Skin epidermis (tissue), 12 donors: ENCODE measurements around the gene ENTHD1.

ENCODE experiments used
- H3K27ac ChIP-seq, 21 experiments: fragments of 200-600 bp; sonication (generic) in 11 of 21; one replicate each; pipeline ENCODE4 v1.5.0; 2020; ENCODE audit warnings: mild to moderate bottlenecking in 3 of 21, inconsistent platforms in 2 of 21, moderate library complexity in 2 of 21
- H3K4me3 ChIP-seq, 7 experiments: fragments of 200-600 bp; sonication (generic) in 2 of 7; one replicate each; pipeline ENCODE4 v1.5.0; 2020; ENCODE audit warnings: inconsistent platforms in 2 of 7, mild to moderate bottlenecking in 2 of 7, moderate library complexity in 1 of 7

ENTHD1 gene

DNA sequence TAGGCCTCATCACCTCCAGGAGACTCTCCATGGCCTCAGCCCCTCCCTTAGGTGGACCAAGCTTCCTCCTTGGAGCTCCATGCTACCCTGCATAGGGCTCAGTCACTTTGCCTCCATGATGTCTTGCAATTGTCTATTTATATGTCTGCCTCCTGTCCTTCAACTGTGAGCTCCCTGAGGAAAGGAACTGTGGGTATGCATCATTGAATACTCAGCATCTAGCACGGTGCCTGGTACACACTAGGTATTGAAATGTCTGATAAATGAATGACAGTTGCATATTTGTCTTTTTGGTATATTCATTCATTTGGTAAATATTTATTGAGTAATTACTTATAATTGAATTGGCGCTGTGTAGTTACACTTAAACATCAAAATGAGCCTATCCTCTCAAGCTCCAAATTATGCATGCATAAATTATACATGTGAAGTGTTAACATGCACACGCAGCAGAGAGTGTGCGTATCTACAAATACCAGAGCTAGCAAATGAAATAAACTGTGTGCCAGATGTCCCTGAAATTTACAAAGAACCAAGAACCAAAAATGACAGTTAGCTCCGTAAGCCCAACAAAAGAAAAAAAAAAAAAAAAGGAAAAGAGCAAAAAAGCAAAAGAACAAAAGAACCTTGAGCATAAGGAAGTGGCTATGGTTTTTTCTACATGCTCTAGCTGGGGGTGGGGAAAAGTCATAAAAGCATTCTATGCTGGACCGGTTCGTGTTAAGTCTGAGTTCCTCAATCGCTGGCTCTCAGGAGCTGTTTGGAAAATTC, 32.5 kb upstream of the ENTHD1 start:
- Histone ChIP-seq H3K4me3 (peak overlapping the region in 1 of 7 experiments; percentile 9), H3K27ac (peak overlapping the region in 5 of 21 experiments; percentile 12 to 75 (median 35))

DNA sequence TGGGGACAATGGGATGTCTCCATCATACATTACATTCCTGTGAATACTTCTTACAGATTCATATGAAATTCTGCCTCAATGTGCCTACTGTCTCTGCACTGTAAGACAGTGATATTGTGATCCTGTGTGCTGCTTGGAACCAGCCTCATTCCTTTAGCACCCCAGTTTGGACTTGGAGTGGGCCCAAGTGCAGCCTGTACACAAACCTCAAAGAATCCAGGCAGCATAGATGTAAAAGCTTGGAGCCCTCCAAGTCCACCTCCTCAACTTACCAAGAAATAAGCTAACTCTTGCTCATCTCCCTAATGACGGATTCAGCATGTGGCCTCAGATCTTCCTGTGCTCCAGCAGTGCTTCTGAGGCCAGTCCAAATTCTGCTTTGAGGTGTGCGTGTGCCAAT, 31.7 kb upstream of the ENTHD1 start:
- peak overlapping the region in 3 of 21 experiments; percentile 5 to 75 (median 43) for H3K27ac ChIP-seq
- no peak overlapping the region for H3K4me3 ChIP-seq

- H3K27ac ChIP-seq = peak overlapping the region in 1 of 21 experiments; percentile 75
- H3K4me3 ChIP-seq = no peak overlapping the region
Measured at GRCh38 chr22:39924286-39924685, 30.7 kb upstream of the ENTHD1 start.

GRCh38 chr22:39923696-39924095, 30.1 kb upstream of the ENTHD1 start:
- no peak overlapping the region for H3K4me3 ChIP-seq
- H3K27ac ChIP-seq = no peak overlapping the region

- Histone ChIP-seq H3K27ac (peak overlapping the region in 2 of 21 experiments; percentile 52 to 74), H3K4me3 (no peak overlapping the region)
Measured at GRCh38 chr22:39920134-39920743, 26.7 kb upstream of the ENTHD1 start.

DNA sequence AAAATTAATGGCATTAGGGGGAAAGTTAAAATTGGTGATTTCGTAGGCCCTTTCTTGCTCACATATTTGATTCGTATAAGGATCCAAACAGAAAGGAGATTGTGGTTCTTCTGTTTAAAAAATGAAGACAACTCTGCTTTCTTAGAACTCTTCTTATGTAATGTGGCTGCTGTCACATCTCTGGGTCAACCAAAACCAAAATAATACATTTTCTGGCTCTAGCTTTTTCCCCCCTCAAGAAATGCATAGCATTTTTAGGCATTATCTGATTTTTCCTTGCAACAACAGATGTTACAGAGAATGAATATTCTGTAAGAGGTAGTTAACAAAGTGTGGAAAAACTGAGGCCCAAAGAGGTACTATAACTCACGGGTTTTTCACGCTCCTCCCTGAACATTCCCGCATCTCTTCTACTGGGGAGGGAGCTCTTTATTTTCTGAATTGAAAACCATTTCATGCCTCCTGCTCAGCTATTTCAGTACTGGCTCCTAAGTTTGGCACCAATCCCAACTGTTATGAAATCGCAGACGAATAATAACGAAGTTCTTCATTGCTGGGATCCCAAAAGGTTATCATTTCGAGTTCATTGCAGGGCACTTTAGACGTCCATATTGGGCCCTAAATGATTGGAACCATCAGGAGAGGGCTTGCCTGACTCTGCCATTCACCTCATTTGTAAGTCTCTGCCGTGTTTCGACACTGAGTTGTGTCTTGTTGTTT, 24.4 kb upstream of the ENTHD1 start:
- Histone ChIP-seq H3K27ac (peak overlapping the region in 7 of 21 experiments; percentile 2 to 72 (median 10)), H3K4me3 (no peak overlapping the region)

DNA sequence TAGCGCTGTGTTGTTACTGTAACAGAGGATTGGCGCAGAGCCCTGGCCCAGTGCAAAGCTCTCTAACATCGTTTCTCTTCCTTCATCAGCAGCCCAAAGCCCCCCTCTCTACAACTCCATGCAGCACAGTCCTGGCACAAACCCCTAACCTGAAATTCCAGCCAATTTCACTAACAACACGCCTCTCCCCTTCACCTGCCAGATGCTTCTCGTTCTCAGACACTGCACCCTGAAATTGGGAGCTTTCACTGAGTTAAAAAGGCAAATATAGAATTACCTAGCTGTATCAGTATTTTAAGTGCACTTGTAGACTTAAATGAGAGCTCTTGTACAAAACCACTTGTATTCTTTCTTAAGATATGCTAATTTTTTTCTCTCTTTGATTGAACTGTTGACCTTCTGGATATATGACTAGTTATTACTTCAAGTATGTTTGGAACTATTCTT, 23.7 kb upstream of the ENTHD1 start:
- Histone ChIP-seq H3K4me3 (no peak overlapping the region), H3K27ac (peak overlapping the region in 4 of 21 experiments; percentile 8 to 72 (median 21))

DNA sequence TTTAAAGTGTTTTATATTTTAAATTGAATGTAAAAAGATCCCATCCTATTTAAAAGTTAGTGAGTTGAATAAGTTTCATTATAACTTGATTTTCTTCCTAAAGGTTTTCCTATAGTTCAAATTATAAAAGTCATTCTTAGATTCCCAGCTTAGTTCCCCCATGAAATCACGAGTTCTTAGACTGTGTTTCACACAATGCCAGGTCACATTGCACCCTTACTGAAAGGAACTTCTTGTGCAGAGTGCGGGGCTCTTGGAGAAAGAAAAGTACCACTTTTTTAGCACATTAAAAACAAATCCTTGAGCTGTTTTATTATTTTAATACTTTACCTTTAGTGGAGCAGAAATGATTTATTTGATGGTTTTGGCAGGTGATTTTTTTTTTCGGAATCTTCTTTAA, 22.9 kb upstream of the ENTHD1 start:
- H3K4me3 ChIP-seq = no peak overlapping the region
- peak overlapping the region in 3 of 21 experiments; percentile 14 to 72 (median 30) for H3K27ac ChIP-seq

DNA sequence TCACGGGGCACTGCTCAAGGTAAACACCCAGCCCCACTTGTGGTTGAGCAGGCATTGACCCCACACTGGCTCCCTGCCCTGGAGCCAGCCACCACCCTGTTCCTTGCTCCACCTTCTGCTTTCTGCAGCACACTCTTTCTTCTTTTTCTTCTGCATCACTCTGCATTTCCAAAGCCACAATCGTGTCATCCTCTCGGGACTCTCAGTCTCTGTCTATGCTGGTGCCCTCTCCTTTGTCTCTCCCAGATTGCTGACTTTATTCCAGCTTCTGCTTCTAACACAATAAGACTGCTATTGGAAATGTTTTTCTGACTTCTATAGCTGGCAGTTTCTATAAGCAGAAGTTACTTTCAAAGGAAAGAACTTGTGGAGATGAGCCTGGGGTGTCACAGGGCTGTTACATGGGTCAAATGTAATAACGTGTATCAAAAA, 21.8 kb upstream of the ENTHD1 start:
- Histone ChIP-seq H3K4me3 (no peak overlapping the region), H3K27ac (peak overlapping the region in 3 of 21 experiments; percentile 30 to 72 (median 39))

- Histone ChIP-seq H3K4me3 (no peak overlapping the region), H3K27ac (peak overlapping the region in 2 of 21 experiments; percentile 27 to 72)
Measured at GRCh38 chr22:39914584-39914983, 21.0 kb upstream of the ENTHD1 start.

- peak overlapping the region in 2 of 21 experiments; percentile 16 to 72 for H3K27ac ChIP-seq
Measured at GRCh38 chr22:39913886-39914285, 20.3 kb upstream of the ENTHD1 start.

GRCh38 chr22:39913321-39913720, 19.8 kb upstream of the ENTHD1 start:
- Histone ChIP-seq H3K4me3 (no peak overlapping the region), H3K27ac (peak overlapping the region in 2 of 21 experiments; percentile 16 to 72)

More at GRCh38 chr22:39913886-39914285, 20.3 kb upstream of the ENTHD1 start:
- H3K4me3 ChIP-seq = no peak overlapping the region

- Histone ChIP-seq H3K4me3 (no peak overlapping the region), H3K27ac (peak overlapping the region in 4 of 21 experiments; percentile 13 to 72 (median 34))
Measured at GRCh38 chr22:39910876-39911613, 17.5 kb upstream of the ENTHD1 start.

DNA sequence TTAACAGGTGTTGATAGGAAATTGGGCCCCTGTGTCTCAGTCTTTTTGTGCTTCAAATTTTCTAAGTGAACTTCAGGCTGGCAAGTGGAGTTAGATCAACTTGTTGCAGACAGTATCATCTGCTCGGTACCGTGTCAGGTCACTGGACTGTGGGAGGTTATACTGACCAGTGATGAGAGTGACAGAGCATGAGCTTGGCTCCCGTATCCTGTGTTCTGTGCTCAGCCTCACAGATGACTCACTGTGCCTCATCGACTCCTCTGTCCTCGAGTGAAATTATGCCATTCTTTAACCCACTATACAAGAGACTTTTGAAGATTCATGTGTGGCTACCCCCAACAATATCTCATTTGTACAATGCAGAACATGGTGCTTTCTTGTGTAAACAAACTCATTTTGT, 15.2 kb upstream of the ENTHD1 start:
- Histone ChIP-seq H3K4me3 (no peak overlapping the region), H3K27ac (peak overlapping the region in 4 of 21 experiments; percentile 24 to 89 (median 50))

- H3K27ac ChIP-seq = peak overlapping the region in 8 of 21 experiments; percentile 3 to 89 (median 35)
- peak overlapping the region in 2 of 7 experiments; percentile 7 to 9 for H3K4me3 ChIP-seq
Measured at GRCh38 chr22:39908136-39908535, 14.6 kb upstream of the ENTHD1 start.

DNA sequence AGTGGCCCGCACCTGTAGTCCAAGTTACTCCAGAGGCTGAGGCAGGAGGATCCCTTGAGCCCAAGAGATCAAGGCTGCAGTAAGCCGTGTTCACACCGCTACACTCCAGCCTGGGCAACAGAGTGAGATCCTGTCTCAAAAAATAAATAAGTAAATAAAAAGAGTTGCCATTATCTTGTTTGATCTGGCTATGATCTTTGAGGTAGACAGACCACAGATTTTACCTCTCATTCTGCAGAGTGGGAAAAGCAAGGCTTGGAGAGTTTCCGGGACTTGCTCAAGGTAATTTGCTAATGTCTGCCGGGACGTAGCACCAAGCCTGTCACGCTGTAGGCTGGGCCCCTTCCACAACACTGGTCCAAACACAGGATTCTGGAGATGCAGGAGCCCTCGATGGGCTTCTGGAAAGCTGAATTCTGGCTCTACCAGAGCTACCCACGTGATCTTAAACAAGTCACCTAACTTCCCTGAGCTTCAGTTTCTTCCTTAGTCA, 14.1 kb upstream of the ENTHD1 start:
- H3K27ac ChIP-seq = peak overlapping the region in 8 of 21 experiments; percentile 3 to 89 (median 35)
- H3K4me3 ChIP-seq = peak overlapping the region in 3 of 7 experiments; percentile 5 to 9 (median 7)

DNA sequence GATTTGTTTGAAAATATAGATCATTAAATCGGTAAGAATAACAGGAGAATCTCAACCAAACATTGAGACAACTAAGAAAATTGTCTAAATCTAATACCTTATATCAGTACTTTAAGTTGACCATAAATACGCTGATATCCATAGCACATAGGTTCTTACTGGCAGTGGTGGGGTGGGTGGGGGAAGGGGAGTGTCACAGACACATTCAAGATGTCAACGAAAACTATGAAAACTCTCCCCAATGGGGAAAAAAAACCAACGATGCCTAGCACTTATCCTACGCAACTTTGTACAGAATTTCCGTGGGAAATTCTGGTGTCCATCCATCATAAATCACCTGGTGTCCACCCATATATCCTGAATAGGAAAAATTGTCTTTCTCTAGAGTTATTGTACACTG, 13.5 kb upstream of the ENTHD1 start:
- peak overlapping the region in 7 of 21 experiments; percentile 0 to 89 (median 44) for H3K27ac ChIP-seq
- peak overlapping the region in 1 of 7 experiments; percentile 5 for H3K4me3 ChIP-seq

GRCh38 chr22:39906207-39906606, 12.6 kb upstream of the ENTHD1 start:
- Histone ChIP-seq H3K4me3 (peak overlapping the region in 1 of 7 experiments; percentile 1), H3K27ac (peak overlapping the region in 7 of 21 experiments; percentile 0 to 89 (median 44))

GRCh38 chr22:39905687-39906086, 12.1 kb upstream of the ENTHD1 start:
- Histone ChIP-seq H3K27ac (peak overlapping the region in 6 of 21 experiments; percentile 12 to 89 (median 72)), H3K4me3 (peak overlapping the region in 2 of 7 experiments; percentile 0 to 1)
